Kidney epithelial cell (primary cell): ENCODE data around the gene FAM83B. TPM values are rescaled to one million over a fixed set of nuclear protein-coding genes. Genes with fewer than 3 reads are reported as not detected.
"Not testable (repeated sequence)": the region's sequence is repeated elsewhere in the genome, so short reads cannot be mapped to it uniquely, and the experiment has no call there.

Source experiments
- DNase-seq: peaks from one replicate; pipeline ENCODE4 v3.0.0-alpha.2; 2010; ENCODE audit warnings: low read depth
- H3K27me3 ChIP-seq: 2 replicates; pipeline ENCODE4 v1.6.0; 2011; ENCODE audit warnings: low read length; ENCODE audit not compliant: control insufficient read depth, insufficient read depth
- H3K36me3 ChIP-seq: 2 replicates; pipeline ENCODE4 v1.5.1; 2011; ENCODE audit warnings: low read length; ENCODE audit not compliant: control insufficient read depth, insufficient read depth
- H3K4me3 ChIP-seq: 2 replicates; pipeline ENCODE4 v1.5.1; 2011; ENCODE audit warnings: low read depth, mild to moderate bottlenecking, control low read depth, low read length
- total RNA-seq: library from RNA; depleted of rRNA; stranded (reverse); fragments of >200 nt; gene quantifications from 2 replicates; pipeline ENCODE4 v1.2.3, GENCODE V29; 2015
- TF ChIP-seq, protein P1 (sequence below): IDR thresholded peaks from 2 replicates; pipeline ENCODE4 v1.5.1; 2011; ENCODE audit warnings: mild to moderate bottlenecking, moderate library complexity, low read length, control low read depth, inconsistent platforms; ENCODE audit not compliant: insufficient read depth, poor library complexity, severe bottlenecking

FAM83B gene
- total RNA-seq, 1 donor from 2014 or later: 14.5 TPM

DNA sequence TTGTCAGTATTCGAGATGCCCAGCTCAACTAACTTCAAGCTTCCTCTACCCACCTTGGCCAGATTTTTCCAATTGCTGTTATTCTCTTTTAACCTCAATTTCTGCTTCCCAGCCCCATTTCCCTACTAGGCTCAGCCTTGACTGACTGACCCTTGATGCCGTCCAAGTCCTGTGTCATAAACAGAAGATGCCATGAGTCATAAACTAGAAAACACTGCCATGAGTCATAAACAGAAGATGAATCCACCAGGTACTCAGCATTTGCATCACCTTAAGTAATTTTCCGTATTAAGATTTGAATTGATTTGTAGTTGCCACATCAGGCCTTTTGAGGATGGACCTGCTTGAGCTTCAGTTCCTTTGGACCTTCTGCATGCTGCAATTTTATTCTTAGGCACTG lies 123.8 kb downstream of the FAM83B start:
- Histone ChIP-seq H3K4me3 (no peak overlapping the region), H3K36me3 (no peaks in the 10 kb centered on the region), H3K27me3 (no peaks in the 10 kb centered on the region)
- TF ChIP-seq, protein P1, sequence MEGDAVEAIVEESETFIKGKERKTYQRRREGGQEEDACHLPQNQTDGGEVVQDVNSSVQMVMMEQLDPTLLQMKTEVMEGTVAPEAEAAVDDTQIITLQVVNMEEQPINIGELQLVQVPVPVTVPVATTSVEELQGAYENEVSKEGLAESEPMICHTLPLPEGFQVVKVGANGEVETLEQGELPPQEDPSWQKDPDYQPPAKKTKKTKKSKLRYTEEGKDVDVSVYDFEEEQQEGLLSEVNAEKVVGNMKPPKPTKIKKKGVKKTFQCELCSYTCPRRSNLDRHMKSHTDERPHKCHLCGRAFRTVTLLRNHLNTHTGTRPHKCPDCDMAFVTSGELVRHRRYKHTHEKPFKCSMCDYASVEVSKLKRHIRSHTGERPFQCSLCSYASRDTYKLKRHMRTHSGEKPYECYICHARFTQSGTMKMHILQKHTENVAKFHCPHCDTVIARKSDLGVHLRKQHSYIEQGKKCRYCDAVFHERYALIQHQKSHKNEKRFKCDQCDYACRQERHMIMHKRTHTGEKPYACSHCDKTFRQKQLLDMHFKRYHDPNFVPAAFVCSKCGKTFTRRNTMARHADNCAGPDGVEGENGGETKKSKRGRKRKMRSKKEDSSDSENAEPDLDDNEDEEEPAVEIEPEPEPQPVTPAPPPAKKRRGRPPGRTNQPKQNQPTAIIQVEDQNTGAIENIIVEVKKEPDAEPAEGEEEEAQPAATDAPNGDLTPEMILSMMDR: no peak
- DNase-seq: no peak

DNA sequence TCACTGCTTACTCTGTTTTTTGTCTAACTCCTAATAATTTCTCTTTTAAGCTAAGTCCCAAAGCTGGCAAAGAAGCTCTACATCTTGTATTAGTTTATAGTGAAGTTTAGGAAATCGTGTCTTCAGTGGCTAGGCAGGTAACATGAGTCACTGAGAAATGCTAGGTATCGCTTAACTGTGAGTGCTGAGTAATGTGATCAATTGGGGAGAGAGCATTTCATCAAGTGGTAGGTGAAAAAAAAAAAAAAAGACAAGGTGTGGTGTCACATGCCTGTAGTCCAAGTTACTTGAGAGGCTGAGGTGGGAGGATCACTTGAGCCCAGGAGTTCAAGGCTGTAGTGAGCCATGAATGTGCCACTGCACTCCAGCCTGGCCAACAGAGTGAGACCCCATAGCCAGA lies 125.3 kb downstream of the FAM83B start:
- no peaks in the 10 kb centered on the region for H3K27me3 ChIP-seq
- TF ChIP-seq, protein P1: no peak
- DNase-seq: no peak
- no peak overlapping the region for H3K4me3 ChIP-seq
- H3K36me3 ChIP-seq: no peaks in the 10 kb centered on the region

- DNase-seq, H3K4me3 ChIP-seq, H3K36me3 ChIP-seq, H3K27me3 ChIP-seq: not testable (repeated sequence)
Observed at GRCh38 chr6:54979161-54979560, 132.6 kb downstream of the FAM83B start.

DNA sequence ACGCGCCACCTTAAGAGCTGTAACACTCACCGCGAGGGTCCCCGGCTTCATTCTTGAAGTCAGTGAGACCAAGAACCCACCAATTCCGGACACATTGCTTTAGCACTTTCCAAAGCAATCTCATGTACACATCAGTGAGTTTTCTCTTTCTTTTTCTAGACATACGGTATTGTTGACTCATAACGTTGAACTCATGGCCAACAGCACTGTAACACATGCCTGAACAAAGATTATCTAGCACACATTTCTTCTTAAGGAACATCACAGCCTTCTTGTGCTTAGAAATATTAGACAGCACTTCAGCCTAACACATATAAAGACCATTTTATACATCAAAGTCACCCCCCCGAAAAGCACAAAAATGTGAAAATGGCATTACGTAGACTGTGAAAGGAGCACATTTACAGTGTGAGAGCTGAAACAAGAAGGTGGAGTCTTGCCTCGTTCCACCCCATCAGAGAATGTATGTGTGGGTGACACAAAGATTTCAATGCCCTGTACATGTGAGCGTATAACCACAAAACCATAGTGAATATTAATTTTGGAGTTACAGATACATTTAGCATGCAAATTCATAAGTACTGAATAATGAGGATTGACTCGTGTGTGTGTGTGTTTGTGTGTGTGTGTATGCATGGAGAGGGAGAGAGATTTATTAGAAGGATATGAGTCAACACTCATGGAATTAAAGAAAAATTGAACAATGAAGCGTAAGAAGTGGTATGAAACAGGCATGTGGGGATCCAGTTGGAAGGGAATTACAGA lies 134.1 kb downstream of the FAM83B start:
- DNase-seq: no peak

GRCh38 chr6:54981276-54981609 lies 134.7 kb downstream of the FAM83B start:
- DNase-seq: no peak
- no peak overlapping the region for H3K4me3 ChIP-seq
- TF ChIP-seq, protein P1: no peak
- no peaks in the 10 kb centered on the region for H3K27me3 ChIP-seq
- H3K36me3 ChIP-seq: no peaks in the 10 kb centered on the region

More for the DNA sequence above, 134.1 kb downstream of the FAM83B start:
- TF ChIP-seq, protein P1: no peak
- Histone ChIP-seq H3K27me3 (no peaks in the 10 kb centered on the region), H3K36me3 (no peaks in the 10 kb centered on the region), H3K4me3 (no peak overlapping the region)

GRCh38 chr6:54981647-54982046 lies 135.1 kb downstream of the FAM83B start:
- Histone ChIP-seq H3K27me3 (no peaks in the 10 kb centered on the region), H3K36me3 (no peaks in the 10 kb centered on the region), H3K4me3 (no peak overlapping the region)
- no peak for DNase-seq
- TF ChIP-seq, protein P1: no peak
